ENCODE data around the gene PRPF6. TPM values are rescaled to one million over a fixed set of nuclear protein-coding genes. Genes with fewer than 3 reads are reported as not detected.

PRPF6 gene
- total RNA-seq, 1 donor from 2014 or later: 52.6 TPM

- peaks cover 4% of the 10 kb centered on the region for H3K27me3 Mint-ChIP-seq (ENCODE audit: low read depth, unreplicated experiment)
- H3K4me1 Mint-ChIP-seq (ENCODE audit: low read depth, unreplicated experiment): peaks cover 18% of the 10 kb centered on the region
- H3K36me3 ChIP-seq (ENCODE audit: insufficient read depth, low read length): no peaks in the 10 kb centered on the region
- H3K27ac Mint-ChIP-seq (ENCODE audit: unreplicated experiment): peak overlapping the region; percentile 95
- DNase-seq (ENCODE audit: low read depth) (peak; percentile 38), FAIRE-seq (no peak)
- H4K20me1 ChIP-seq (ENCODE audit: insufficient read depth, low read length): peaks cover 26% of the 10 kb centered on the region
- no peaks in the 10 kb centered on the region for H3K9me3 Mint-ChIP-seq (ENCODE audit: unreplicated experiment)
- no peaks in the 10 kb centered on the region for H3K9me3 ChIP-seq (ENCODE audit: insufficient read depth, low read depth, low read length)
- H3K4me2 ChIP-seq (ENCODE audit: low read length): peak overlapping the region; percentile 92
- TF ChIP-seq EZH2 (IDR thresholded peaks at IDR 0.05; ENCODE audit: insufficient read depth, low read length): no peak
- no peak for TF ChIP-seq CTCF (IDR thresholded peaks at IDR 0.05; ENCODE audit: insufficient read depth, low read depth, low read length)
- H3K9ac ChIP-seq (ENCODE audit: low read length): peak overlapping the region; percentile 86
- peaks cover 5% of the 10 kb centered on the region for H3K79me2 ChIP-seq (ENCODE audit: insufficient read depth, low read length)
- peak overlapping the region; percentile 79 for H3K4me3 ChIP-seq (ENCODE audit: insufficient read depth, low read depth, low read length)
- peaks cover 31% of the 10 kb centered on the region for H3K4me1 ChIP-seq (ENCODE audit: insufficient read depth, low read length)
- H3K27me3 ChIP-seq (ENCODE audit: insufficient read depth, low read length): peaks cover 4% of the 10 kb centered on the region
- peaks cover 2% of the 10 kb centered on the region for H3K36me3 Mint-ChIP-seq (ENCODE audit: low read depth, unreplicated experiment)
- H3K4me3 Mint-ChIP-seq (ENCODE audit: unreplicated experiment): peak overlapping the region; percentile 96
- H2AFZ ChIP-seq (ENCODE audit: low read depth, low read length): no peak overlapping the region
- H3K27ac ChIP-seq (ENCODE audit: low read depth, low read length): no peak overlapping the region
These were observed 83.3 kb downstream of the PRPF6 start for GRCh38 chr20:64064145-64064698.

- Mint-ChIP-seq H3K36me3 (ENCODE audit: low read depth, unreplicated experiment) (peaks cover 4% of the 10 kb centered on the region), H3K4me3 (ENCODE audit: unreplicated experiment) (peak overlapping the region; percentile 74), H3K27me3 (ENCODE audit: low read depth, unreplicated experiment) (no peaks in the 10 kb centered on the region), H3K4me1 (ENCODE audit: low read depth, unreplicated experiment) (peaks cover 18% of the 10 kb centered on the region), H3K27ac (ENCODE audit: unreplicated experiment) (peak overlapping the region; percentile 84), H3K9me3 (ENCODE audit: unreplicated experiment) (no peaks in the 10 kb centered on the region)
- Histone ChIP-seq H3K9me3 (ENCODE audit: insufficient read depth, low read depth, low read length) (no peaks in the 10 kb centered on the region), H3K27me3 (ENCODE audit: insufficient read depth, low read length) (no peaks in the 10 kb centered on the region), H3K4me2 (ENCODE audit: low read length) (peak overlapping the region; percentile 38), H4K20me1 (ENCODE audit: insufficient read depth, low read length) (peaks cover 32% of the 10 kb centered on the region), H3K9ac (ENCODE audit: low read length) (no peak overlapping the region), H3K4me3 (ENCODE audit: insufficient read depth, low read depth, low read length) (no peak overlapping the region), H3K36me3 (ENCODE audit: insufficient read depth, low read length) (no peaks in the 10 kb centered on the region), H3K79me2 (ENCODE audit: insufficient read depth, low read length) (peaks cover 5% of the 10 kb centered on the region), H3K4me1 (ENCODE audit: insufficient read depth, low read length) (peaks cover 31% of the 10 kb centered on the region), H2AFZ (ENCODE audit: low read depth, low read length) (no peak overlapping the region), H3K27ac (ENCODE audit: low read depth, low read length) (no peak overlapping the region)
- DNase-seq (ENCODE audit: low read depth) (no peak), FAIRE-seq (no peak)
- TF ChIP-seq EZH2 (IDR thresholded peaks at IDR 0.05; ENCODE audit: insufficient read depth, low read length): no peak
- no peak for TF ChIP-seq CTCF (IDR thresholded peaks at IDR 0.05; ENCODE audit: insufficient read depth, low read depth, low read length)
These were observed 84.4 kb downstream of the PRPF6 start for GRCh38 chr20:64065062-64065973.
